Measurements from ENCODE around the gene PHOX2A.
"Not testable (repeated sequence)": the region's sequence is repeated elsewhere in the genome, so short reads cannot be mapped to it uniquely, and the experiment has no call there.

The PHOX2A gene

GRCh38 chr11:72222106-72222891 is 21.7 kb downstream of the PHOX2A start:
- DNase-seq (ENCODE audit: low spot score) = no peak

GRCh38 chr11:72221386-72222075 is 22.4 kb downstream of the PHOX2A start:
- no peak for DNase-seq (ENCODE audit: low spot score)

GRCh38 chr11:72220696-72221363 is 23.1 kb downstream of the PHOX2A start:
- no peak for DNase-seq (ENCODE audit: low spot score)

- DNase-seq (ENCODE audit: low spot score) = no peak
These were observed 25.7 kb downstream of the PHOX2A start for GRCh38 chr11:72218251-72218745.

- no peak for DNase-seq (ENCODE audit: low spot score)
These were observed 26.1 kb downstream of the PHOX2A start for GRCh38 chr11:72217841-72218240.

- no peak for DNase-seq (ENCODE audit: low spot score)
These were observed 27.3 kb downstream of the PHOX2A start, which contains the start of gene FOLR2 for GRCh38 chr11:72216638-72217037. FOLR2 (plus strand) TSS chr11:72216794; CDS start chr11:72218585, 1,791 bp downstream.

- no peak for DNase-seq (ENCODE audit: low spot score)
These were observed 34.9 kb downstream of the PHOX2A start for GRCh38 chr11:72209101-72209500.

GRCh38 chr11:72208281-72208680 is 35.7 kb downstream of the PHOX2A start:
- no peak for DNase-seq (ENCODE audit: low spot score)

- DNase-seq (ENCODE audit: low spot score) = not testable (repeated sequence)
These were observed 37.2 kb downstream of the PHOX2A start for GRCh38 chr11:72206794-72207193.

GRCh38 chr11:72204886-72205285 is 39.1 kb downstream of the PHOX2A start:
- DNase-seq (ENCODE audit: low spot score) = no peak

- DNase-seq (ENCODE audit: low spot score) = no peak
These were observed 40.8 kb downstream of the PHOX2A start for GRCh38 chr11:72203163-72203562.

GRCh38 chr11:72202571-72202970 is 41.4 kb downstream of the PHOX2A start:
- DNase-seq (ENCODE audit: low spot score) = no peak

GRCh38 chr11:72201445-72201844 is 42.5 kb downstream of the PHOX2A start:
- DNase-seq (ENCODE audit: low spot score) = not testable (repeated sequence)

GRCh38 chr11:72195518-72196270 is 48.3 kb downstream of the PHOX2A start:
- no peak for DNase-seq (ENCODE audit: low spot score)

GRCh38 chr11:72191961-72192381 is 52.0 kb downstream of the PHOX2A start, which contains the start of gene FOLR1:
FOLR1 (plus strand) TSS chr11:72192140; CDS start chr11:72192174, 34 bp downstream.
- no peak for DNase-seq (ENCODE audit: low spot score)

GRCh38 chr11:72190631-72191071 is 53.3 kb downstream of the PHOX2A start:
- DNase-seq (ENCODE audit: low spot score) = no peak

- no peak for DNase-seq (ENCODE audit: low spot score)
These were observed 54.3 kb downstream of the PHOX2A start for GRCh38 chr11:72189455-72190250.

Data from D341Med (cell line).